ENCODE results near the gene ATP7B.
"Not testable (repeated sequence)": the region's sequence is repeated elsewhere in the genome, so short reads cannot be mapped to it uniquely, and the experiment has no call there.

ATP7B gene

GRCh38 chr13:51920267-51920666, 91.0 kb downstream of the ATP7B start:
- no peak for DNase-seq

GRCh38 chr13:51919531-51919930, 91.7 kb downstream of the ATP7B start:
- DNase-seq = no peak

GRCh38 chr13:51916962-51917361, 94.3 kb downstream of the ATP7B start:
- DNase-seq = no peak

- DNase-seq = no peak
These were observed 95.0 kb downstream of the ATP7B start for GRCh38 chr13:51916051-51916818.

GRCh38 chr13:51914137-51914493, 97.1 kb downstream of the ATP7B start:
- no peak for DNase-seq

- DNase-seq = no peak
These were observed 97.7 kb downstream of the ATP7B start for GRCh38 chr13:51913421-51914136.

GRCh38 chr13:51912511-51913225, 98.6 kb downstream of the ATP7B start:
- no peak for DNase-seq

GRCh38 chr13:51912091-51912490, 99.2 kb downstream of the ATP7B start:
- DNase-seq = no peak

GRCh38 chr13:51910508-51910907, 100.7 kb downstream of the ATP7B start:
- DNase-seq = no peak

GRCh38 chr13:51909265-51909664, 102.0 kb downstream of the ATP7B start:
- not testable (repeated sequence) for DNase-seq

GRCh38 chr13:51907040-51907732, 104.1 kb downstream of the ATP7B start:
- DNase-seq = no peak

GRCh38 chr13:51906581-51906980, 104.7 kb downstream of the ATP7B start:
- DNase-seq = no peak

GRCh38 chr13:51905787-51906186, 105.5 kb downstream of the ATP7B start:
- DNase-seq = no peak

- no peak for DNase-seq
These were observed 108.5 kb downstream of the ATP7B start for GRCh38 chr13:51902776-51903175.

GRCh38 chr13:51900471-51900870, 110.8 kb downstream of the ATP7B start:
- no peak for DNase-seq

GRCh38 chr13:51895906-51896888, 115.1 kb downstream of the ATP7B start:
- no peak for DNase-seq

GRCh38 chr13:51894239-51894638, 117.0 kb downstream of the ATP7B start:
- DNase-seq = no peak

GRCh38 chr13:51892657-51893056, 118.6 kb downstream of the ATP7B start:
- no peak for DNase-seq

GRCh38 chr13:51887468-51887867, 123.8 kb downstream of the ATP7B start:
- no peak for DNase-seq

- no peak for DNase-seq
These were observed 125.6 kb downstream of the ATP7B start for GRCh38 chr13:51885651-51886050.

- no peak for DNase-seq
These were observed 128.0 kb downstream of the ATP7B start for GRCh38 chr13:51883226-51883600.

All from effector CD8-positive, alpha-beta T cell (primary cell).